Ishikawa (cell line): ENCODE results near the gene RNASEL.

Experiments used
- CEBPB ChIP-seq: IDR thresholded peaks from 2 replicates; pipeline ENCODE4 v1.6.1; 2012
- CREB1 ChIP-seq: IDR thresholded peaks from 2 replicates; pipeline ENCODE4 v1.6.1; 2012; ENCODE audit warnings: low read depth
- EGR1 ChIP-seq: IDR thresholded peaks from 2 replicates; pipeline ENCODE4 v1.6.1; 2012
- EP300 ChIP-seq: IDR thresholded peaks from 2 replicates; pipeline ENCODE4 v1.6.1; 2012; ENCODE audit warnings: borderline replicate concordance
- FOXM1 ChIP-seq: IDR thresholded peaks from 2 replicates; pipeline ENCODE4 v1.6.1; 2012; ENCODE audit warnings: low read depth, borderline replicate concordance
- NFIC ChIP-seq: IDR thresholded peaks from 2 replicates; pipeline ENCODE4 v1.6.1; 2012
- RAD21 ChIP-seq: IDR thresholded peaks from 2 replicates; pipeline ENCODE4 v1.6.1; 2012; ENCODE audit warnings: low read depth
- TAF1 ChIP-seq: IDR thresholded peaks from 2 replicates; pipeline ENCODE4 v1.6.1; 2012; ENCODE audit warnings: low read depth, mild to moderate bottlenecking
- TCF12 ChIP-seq: IDR thresholded peaks from 2 replicates; pipeline ENCODE4 v1.6.1; 2012; ENCODE audit warnings: low read depth
- TEAD4 ChIP-seq: IDR thresholded peaks from 2 replicates; pipeline ENCODE4 v1.6.1; 2012
- YY1 ChIP-seq: IDR thresholded peaks from 2 replicates; pipeline ENCODE4 v1.6.1; 2012; ENCODE audit warnings: low read depth
- ZBTB7A ChIP-seq: IDR thresholded peaks from 2 replicates; pipeline ENCODE4 v1.6.1; 2012; ENCODE audit warnings: low read depth
- TF ChIP-seq, protein P1 (sequence below): IDR thresholded peaks from 2 replicates; pipeline ENCODE4 v1.6.1; 2012
- TF ChIP-seq, protein P2 (sequence below): IDR thresholded peaks from 2 replicates; pipeline ENCODE4 v1.6.1; 2012; ENCODE audit warnings: low read depth, mild to moderate bottlenecking

The RNASEL gene

DNA sequence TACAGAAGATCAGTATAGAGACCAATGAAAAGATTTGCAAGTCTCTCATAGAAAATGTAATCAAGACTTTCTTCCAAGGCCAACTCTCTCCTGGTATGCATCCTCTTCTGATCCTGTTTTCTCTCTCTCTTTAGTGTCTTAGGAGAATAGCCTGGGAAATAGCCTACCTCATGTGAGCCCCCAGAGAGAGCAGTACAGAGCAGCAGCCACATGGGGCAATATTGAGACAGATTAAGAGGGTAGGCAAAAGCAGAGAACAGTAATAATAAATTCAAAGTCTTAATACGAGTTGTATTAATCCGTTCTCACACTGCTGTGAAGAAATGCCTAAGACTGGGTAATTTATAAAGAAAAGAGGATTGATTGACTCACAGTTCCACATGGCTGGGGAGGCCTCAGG lies 61.4 kb downstream of the RNASEL start:
- no peak for TF ChIP-seq TCF12
- TF ChIP-seq EGR1 = no peak
- no peak for TF ChIP-seq FOXM1
- TF ChIP-seq EP300 = no peak
- TF ChIP-seq NFIC = no peak
- no peak for TF ChIP-seq YY1
- TF ChIP-seq, protein P1, sequence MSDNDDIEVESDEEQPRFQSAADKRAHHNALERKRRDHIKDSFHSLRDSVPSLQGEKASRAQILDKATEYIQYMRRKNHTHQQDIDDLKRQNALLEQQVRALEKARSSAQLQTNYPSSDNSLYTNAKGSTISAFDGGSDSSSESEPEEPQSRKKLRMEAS = no peak
- no peak for TF ChIP-seq CEBPB
- no peak for TF ChIP-seq CREB1
- no peak for TF ChIP-seq RAD21

- TF ChIP-seq, protein P2, sequence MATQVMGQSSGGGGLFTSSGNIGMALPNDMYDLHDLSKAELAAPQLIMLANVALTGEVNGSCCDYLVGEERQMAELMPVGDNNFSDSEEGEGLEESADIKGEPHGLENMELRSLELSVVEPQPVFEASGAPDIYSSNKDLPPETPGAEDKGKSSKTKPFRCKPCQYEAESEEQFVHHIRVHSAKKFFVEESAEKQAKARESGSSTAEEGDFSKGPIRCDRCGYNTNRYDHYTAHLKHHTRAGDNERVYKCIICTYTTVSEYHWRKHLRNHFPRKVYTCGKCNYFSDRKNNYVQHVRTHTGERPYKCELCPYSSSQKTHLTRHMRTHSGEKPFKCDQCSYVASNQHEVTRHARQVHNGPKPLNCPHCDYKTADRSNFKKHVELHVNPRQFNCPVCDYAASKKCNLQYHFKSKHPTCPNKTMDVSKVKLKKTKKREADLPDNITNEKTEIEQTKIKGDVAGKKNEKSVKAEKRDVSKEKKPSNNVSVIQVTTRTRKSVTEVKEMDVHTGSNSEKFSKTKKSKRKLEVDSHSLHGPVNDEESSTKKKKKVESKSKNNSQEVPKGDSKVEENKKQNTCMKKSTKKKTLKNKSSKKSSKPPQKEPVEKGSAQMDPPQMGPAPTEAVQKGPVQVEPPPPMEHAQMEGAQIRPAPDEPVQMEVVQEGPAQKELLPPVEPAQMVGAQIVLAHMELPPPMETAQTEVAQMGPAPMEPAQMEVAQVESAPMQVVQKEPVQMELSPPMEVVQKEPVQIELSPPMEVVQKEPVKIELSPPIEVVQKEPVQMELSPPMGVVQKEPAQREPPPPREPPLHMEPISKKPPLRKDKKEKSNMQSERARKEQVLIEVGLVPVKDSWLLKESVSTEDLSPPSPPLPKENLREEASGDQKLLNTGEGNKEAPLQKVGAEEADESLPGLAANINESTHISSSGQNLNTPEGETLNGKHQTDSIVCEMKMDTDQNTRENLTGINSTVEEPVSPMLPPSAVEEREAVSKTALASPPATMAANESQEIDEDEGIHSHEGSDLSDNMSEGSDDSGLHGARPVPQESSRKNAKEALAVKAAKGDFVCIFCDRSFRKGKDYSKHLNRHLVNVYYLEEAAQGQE = no peak
- no peak for TF ChIP-seq EP300
- no peak for TF ChIP-seq CREB1
- no peak for TF ChIP-seq NFIC
- TF ChIP-seq, protein P1 = no peak
- no peak for TF ChIP-seq TAF1
- no peak for TF ChIP-seq TCF12
- no peak for TF ChIP-seq FOXM1
- TF ChIP-seq YY1 = no peak
- no peak for TF ChIP-seq EGR1
- no peak for TF ChIP-seq ZBTB7A
- no peak for TF ChIP-seq TEAD4
Observed at GRCh38 chr1:182525342-182525741, 63.7 kb downstream of the RNASEL start.
